ENCODE data around the gene CALCOCO1. TPM values are rescaled to one million over a fixed set of nuclear protein-coding genes. Genes with fewer than 3 reads are reported as not detected.

Gene CALCOCO1
- total and polyA plus RNA-seq, 2 of the 8 experiments (the other 6 are each of a cell fraction or from before 2014, with no cell fraction given): 20.3 to 39.3 TPM

GRCh38 chr12:53712059-53712643, 15.1 kb downstream of the CALCOCO1 start (continued):
- TF ChIP-seq, protein P1, sequence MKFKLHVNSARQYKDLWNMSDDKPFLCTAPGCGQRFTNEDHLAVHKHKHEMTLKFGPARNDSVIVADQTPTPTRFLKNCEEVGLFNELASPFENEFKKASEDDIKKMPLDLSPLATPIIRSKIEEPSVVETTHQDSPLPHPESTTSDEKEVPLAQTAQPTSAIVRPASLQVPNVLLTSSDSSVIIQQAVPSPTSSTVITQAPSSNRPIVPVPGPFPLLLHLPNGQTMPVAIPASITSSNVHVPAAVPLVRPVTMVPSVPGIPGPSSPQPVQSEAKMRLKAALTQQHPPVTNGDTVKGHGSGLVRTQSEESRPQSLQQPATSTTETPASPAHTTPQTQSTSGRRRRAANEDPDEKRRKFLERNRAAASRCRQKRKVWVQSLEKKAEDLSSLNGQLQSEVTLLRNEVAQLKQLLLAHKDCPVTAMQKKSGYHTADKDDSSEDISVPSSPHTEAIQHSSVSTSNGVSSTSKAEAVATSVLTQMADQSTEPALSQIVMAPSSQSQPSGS (IDR thresholded peaks at IDR 0.05; ENCODE audit: low read length): no peak
- TF ChIP-seq CHD2 (IDR thresholded peaks at IDR 0.05; ENCODE audit: low read length): no peak
- no peak for TF ChIP-seq HDAC6 (IDR thresholded peaks at IDR 0.05; ENCODE audit: low read depth, low read length)
- TF ChIP-seq, protein P2, sequence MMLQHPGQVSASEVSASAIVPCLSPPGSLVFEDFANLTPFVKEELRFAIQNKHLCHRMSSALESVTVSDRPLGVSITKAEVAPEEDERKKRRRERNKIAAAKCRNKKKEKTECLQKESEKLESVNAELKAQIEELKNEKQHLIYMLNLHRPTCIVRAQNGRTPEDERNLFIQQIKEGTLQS (IDR thresholded peaks at IDR 0.05; ENCODE audit: insufficient read depth, low read depth, low read length): no peak
- no peak for TF ChIP-seq CBX8 (IDR thresholded peaks at IDR 0.05; ENCODE audit: borderline replicate concordance, low read depth, low read length)
